HG02970 (cell line): ENCODE data around the gene TTC9C.
"Not testable (repeated sequence)": the region's sequence is repeated elsewhere in the genome, so short reads cannot be mapped to it uniquely, and the experiment has no call there.

Source experiments
- ATAC-seq: cut with Tn5 transposase; IDR thresholded peaks from one replicate; pipeline ENCODE4 v1.9.1; 2021; ENCODE audit warnings: mild to moderate bottlenecking, moderate library complexity, moderate number of reproducible peaks; ENCODE audit not compliant: unreplicated experiment, low FRiP score

The TTC9C gene, protein sequence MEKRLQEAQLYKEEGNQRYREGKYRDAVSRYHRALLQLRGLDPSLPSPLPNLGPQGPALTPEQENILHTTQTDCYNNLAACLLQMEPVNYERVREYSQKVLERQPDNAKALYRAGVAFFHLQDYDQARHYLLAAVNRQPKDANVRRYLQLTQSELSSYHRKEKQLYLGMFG

DNA sequence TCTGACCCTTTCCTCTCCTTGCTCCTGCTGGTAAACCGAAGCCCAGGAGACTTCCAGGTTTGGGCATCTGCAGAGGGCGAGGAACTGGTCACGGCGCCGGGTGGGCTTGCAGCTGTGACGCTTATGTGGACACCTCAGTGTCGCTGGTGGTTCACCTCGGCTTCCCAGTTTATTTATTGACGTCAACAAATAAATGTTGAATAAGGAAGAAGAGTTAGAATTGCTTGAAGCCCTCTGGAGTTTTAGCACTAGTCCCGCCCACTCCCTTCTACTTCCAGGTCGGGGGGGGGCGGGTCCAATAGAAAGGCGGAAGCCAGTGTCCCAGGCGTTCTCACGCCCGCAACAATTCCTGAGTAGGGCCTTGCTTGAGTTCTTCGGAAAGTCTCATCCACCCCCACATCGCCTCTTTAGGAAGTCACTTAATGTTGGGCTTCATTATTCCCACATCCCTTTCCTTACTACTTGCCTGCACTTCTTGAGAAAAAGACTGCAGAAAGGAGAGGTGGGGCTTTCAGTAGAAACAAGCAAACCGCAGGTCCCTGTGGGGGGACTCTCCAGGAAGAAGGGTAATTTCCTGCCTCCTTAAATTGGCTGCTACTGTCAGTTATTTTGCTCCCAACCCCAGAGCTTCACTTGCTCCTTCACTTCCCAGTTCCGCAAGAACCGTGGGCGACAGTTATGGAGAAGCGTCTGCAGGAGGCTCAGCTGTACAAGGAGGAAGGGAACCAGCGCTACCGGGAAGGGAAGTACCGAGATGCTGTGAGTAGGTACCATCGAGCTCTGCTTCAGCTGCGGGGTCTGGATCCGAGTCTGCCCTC lies at the start of gene TTC9C:
TSS of gene TTC9C (plus strand) at position 316 of the 818 bp plus-strand sequence. CDS start at position 679, 363 bp downstream.
- peak; percentile 9 for ATAC-seq

DNA sequence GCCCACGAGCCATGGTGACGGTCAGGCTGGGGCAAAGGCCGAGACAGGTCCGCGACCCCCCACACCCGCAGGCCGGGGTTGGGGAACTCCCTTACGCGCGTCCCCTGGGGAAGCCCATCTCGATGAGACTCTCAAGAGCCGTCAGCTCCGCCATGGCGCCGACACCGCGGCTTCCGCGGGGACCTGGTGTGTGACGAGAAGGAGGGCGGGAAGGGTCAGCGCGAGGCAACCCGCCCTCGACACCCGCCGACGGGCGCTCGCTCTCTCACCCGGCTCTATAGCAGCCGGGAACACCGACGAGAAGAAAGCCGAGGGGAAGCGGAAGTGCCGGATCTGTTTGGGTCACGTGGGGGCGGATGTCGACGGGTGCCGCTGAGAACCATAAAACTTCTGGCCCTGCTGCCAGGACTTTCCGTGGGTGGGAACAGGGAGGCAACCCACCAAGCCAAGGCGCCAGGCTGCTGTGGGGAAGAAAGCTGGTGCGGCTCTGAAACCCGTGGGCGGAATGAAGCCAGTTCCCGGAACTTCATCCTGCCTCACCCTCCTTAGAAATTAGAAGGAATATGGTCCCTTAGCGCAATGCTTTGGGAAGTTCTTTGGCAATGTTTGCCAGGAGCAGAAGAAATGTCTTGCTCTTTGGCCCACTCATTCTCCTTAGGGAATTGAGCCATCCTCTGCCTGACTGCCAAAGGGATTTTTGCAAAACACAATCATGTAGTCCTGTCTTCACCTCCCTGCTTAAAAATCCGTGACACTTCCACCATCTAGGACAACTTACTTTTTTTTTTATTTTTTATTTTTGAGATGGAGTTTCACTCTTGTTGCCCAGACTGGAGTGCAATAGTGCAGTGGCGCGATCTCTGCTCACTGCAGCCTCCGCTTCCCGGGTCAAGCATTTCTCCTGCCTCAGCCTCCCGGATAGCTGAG lies 49.3 kb upstream of the TTC9C start, which contains the start of gene UBXN1:
TSS of gene UBXN1 (minus strand) at position 304 of the 927 bp plus-strand sequence. CDS start at position 154, 150 bp downstream.
- peak; percentile 59 for ATAC-seq

DNA sequence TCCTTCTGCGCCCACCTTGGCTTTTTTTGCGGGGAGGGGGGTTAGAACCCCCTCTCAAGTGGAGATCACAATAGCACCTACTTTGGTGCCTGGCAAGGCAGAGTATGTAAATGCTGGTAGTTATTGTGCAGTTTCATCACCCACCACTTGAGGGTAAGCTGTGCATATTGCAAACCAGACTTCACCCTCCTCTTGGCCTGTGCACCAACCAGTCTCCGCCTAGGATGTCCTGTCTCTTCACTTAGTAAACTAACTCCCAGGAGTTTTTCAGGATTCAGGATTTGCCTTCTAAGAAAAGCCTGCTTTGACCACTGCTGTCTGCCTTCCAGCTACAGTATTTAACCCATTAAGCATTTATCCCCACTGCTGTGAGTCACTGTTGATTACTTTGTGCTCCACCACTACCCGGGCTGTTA lies 47.5 kb upstream of the TTC9C start:
- ATAC-seq = no peak

DNA sequence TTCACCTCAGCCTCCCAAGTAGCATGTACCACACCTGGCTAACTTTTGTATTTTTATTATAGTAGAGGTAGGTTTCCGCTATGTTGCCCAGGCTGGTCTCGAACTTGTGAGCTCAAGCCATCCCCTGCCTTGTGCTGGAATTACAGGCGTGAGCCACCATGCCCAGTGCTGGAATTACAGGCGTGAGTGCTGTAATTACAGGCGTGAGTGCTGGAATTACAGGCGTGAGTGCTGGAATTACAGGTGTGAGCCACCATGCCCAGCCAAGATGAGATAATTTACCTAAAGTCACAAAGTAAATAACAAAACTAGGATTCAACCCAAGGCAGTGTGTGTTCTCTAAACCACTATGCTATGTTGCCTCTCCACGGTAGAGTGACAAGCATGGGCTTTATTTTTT lies 45.8 kb upstream of the TTC9C start:
- ATAC-seq = no peak

DNA sequence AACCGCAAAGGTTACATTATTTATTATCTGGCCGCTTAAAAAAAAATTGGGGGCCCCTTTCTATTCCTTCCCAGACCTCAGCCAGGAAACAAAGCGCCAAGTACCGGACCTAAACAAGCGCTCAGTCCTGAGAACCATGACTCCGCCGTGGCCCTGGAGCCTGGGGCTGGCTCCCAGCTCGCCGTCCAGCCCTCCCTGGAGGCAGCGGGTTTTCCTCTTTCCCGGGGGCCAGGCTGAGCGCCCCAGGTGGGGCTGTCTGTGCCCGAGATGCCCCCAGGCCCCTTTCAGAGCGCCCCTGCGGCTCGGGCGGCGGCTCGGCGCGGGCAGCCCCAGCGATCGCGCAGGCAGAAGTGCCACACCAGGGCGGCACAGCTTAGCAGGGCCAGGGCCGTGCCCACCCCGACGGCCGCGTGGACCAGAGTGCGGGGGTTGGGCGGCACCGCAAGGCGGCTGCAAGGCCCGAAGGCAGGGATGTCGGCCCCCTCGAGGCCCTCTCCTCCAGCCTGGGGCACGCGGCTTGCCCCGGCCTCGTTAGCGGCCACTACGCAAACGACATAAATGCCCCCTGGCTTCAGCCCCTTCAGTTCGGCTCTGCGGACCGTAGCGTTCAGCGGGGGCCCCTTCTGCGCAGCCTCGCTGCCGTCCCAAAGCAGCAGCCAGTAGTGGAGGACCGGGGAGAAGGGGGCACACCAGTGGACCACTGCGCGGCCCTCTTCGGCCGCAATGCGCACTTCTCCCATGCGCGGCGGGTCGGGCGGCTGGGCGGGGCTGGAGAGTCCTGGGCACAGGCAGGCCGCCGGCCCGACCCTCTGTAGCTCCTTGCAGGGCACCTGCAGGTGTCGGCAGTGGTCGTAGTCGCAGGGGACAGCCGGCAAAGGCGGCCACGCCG lies 40.5 kb upstream of the TTC9C start:
- no peak for ATAC-seq

DNA sequence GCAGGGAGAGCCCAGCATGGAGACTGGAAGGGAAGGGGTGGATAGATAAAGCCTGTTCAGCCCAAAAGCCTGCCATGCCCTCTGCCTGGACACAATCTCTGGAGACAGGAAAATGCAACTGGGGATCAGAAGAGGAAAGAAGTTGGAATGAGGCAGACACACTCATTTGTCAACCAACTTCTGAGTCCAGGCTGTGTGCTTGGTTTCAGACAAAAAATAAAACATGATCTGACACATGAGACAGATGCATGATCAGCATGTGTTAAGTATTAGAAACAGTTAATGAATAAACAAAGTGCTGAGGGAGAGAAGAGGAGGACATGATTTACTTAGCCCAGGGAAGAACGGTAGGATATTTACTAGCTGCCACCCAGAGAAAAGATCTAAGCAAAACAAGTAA lies 39.8 kb upstream of the TTC9C start:
- ATAC-seq = no peak

DNA sequence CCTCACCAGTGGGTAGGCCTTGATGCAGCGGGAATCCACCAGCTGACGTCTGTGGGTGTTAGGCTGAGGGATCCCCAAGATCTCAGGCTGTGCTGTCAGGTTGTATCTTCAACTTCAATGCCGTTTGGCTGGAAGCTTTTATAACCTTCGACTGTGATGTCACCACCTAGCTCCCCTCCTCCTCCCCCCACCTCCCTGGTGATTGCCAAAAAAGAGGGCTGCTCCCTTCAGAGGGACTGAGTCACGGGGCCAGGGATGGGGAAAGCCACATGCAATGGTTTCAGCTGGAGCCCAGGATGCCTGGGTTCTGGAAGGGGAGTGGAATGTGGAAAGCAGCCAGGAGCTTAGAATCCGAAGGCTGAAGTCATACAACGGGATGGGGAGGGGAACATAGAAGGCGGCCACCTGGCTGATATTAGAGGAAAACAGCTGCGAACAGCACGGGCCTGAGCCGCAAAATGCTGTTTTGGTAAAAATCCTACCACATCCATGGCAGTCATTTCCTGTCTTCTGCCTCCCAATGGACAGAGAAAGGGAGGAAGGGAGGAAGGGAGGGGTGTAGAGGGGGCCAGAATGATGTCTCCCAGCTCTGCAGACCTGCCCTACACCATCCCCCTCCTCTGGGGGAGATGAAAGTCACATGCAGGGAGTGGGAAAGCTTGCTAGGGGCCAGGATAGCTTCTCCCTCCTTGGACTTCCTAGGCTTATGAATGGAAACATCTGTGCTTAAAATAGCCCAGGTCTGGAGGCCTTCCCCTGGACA lies 38.7 kb upstream of the TTC9C start, which contains the start of gene LRRN4CL:
TSS of gene LRRN4CL (minus strand) at position 110 of the 763 bp plus-strand sequence. CDS start 1,022 bp downstream, outside the sequence.
- ATAC-seq = no peak

DNA sequence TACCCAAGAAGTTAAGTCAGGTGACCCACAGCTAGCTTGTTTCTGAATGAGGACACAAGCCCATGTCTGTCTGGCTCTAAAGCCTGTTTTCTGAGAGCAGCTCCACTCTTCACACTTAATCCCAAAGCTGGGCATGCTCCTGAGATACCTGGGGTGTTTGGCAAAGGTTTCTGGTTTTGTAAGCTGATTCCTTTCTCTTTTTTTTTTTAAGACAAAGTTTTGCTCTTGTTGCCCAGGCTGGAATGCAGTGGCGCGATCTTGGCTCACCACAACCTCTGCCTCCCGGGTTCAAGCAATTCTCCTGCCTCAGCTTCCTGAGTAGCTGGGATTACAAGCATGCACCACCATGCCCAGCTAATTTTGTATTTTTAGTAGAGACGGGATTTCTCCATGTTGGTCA lies 34.7 kb upstream of the TTC9C start:
- not testable (repeated sequence) for ATAC-seq

DNA sequence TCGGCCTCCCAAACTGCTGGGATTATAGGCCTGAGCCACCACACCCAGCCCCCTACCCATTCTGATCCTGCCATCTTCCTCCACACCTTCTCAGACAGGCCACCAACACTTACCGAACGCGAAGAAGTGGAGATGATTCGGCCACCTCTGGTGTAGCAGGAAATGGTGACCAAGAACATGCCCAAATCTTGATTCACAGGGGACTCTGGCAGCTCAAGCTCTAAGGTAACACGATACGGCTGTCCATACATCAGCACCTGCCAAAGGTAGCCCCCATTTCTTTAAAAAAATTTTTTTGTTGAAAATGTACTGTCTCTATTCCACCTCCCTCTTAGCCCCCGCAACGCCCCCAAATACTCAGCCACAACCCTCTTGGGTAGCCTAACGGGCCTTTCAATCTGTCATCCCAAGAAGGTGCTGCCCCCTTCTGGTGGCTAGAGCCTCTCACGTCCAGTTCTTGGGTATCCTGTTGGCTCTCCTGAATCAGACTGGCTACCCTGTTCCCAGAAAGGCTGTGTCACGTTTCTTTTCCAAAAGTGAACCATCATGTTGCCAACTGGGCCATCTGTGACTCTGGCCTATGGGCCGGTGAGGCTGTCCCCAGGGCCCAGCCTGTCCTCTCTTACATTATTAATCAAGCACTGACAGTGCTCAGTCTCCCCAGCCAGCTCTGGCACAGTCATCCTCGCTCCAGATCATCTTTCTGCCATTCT lies 33.7 kb upstream of the TTC9C start:
- no peak for ATAC-seq

DNA sequence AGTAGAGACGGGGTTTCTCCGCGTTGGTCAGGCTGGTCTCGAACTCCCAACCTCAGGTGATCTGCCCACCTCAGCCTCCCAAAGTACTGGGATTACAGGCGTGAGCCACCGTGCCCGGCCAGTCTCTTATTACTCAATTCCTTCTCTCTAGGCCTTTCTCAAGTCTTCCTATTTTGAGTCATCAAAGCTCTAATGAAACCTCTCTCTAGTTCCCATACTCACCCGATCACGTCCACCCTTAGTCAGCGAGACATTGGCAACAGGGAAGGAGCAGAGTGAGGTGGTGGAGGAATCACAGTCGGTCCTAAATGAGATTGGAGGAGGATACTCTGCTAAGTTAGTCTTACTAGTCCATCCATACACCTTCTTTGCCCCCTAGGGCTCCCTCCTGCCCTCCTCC lies 26.0 kb upstream of the TTC9C start:
- no peak for ATAC-seq

DNA sequence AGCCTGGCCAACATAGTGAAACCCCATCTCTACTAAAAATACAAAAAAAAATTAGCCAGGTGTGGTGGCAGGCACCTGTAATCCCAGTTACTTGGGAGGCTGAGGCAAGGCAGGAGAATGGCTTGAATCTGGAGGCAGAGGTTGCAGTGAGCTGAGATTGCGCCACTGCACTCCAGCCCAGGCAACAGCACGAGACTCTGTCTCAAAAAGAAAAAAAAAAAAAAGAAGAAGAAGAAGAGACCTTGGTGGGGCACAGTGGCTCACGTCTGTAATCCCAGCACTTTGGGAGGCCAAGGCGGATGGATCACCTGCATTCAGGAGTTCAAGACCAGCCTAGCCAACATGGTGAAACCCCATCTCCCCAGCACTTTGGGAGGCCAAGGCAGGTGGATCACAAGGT lies 24.4 kb upstream of the TTC9C start:
- not testable (repeated sequence) for ATAC-seq

DNA sequence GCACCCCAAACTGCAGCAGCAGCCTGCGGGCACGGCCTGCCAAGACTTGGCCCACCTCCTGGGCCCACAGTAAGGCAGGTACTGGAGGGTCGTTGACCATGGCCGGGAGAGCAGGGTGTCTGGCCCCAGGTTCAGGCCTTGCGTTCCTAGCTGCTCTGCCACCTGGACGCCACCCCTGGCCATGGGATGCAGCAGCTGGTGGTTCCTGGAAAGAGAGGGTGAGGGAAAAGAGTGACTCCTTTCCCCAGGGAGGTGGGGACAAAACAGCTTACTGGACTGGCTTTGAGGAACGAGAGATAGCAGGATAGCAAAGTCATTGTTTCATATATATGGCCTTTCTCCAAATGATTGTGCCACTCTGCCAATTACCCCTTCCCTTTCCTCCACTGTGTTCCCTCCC lies 22.9 kb upstream of the TTC9C start:
- ATAC-seq = no peak

DNA sequence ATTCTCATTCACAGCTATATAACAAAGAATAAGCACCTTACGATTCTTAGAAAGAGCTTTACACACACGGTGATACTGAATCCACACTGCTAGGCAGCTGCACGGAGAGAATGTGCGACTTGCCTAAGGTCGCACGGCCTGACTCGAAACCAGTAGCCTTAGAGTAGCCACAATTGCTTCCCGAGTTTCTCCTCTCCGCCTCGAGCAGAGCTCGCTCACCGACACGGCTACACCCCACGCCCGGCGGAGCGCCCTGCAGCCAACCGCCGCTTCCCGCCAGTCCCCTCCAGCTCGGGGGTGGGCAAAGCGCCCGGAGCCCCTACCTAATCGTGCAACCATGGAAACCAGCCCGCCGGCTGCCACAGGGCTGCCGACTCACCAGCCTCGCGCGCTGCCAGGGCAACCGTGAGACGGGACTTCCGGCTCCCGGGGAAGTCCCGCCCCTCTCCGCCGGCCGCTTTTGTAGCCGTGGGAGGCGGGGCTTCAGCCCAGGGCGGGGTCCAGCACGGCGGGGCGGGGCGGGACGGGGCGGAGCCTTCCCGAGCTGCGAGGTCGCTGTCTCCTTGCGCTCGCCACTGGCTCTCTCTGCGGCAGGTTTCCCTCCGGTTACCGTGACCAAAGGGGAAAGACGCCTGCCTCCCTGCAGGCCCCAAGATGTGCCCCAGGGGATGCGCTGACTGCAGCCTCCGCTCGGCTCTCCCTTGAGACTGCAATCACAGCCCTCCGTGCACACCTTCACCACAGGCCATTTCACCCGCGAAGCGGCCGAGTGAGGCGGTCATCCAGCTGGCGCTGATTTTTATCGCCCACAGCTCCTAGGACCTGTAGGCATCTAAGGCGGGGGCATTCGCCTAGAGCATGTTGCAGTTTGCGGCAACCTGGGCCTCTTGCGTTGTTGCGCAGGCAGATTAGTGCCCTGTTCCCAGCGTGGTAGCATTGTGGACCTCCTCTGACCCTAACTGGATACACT lies 22.1 kb upstream of the TTC9C start:
- peak; percentile 59 for ATAC-seq

DNA sequence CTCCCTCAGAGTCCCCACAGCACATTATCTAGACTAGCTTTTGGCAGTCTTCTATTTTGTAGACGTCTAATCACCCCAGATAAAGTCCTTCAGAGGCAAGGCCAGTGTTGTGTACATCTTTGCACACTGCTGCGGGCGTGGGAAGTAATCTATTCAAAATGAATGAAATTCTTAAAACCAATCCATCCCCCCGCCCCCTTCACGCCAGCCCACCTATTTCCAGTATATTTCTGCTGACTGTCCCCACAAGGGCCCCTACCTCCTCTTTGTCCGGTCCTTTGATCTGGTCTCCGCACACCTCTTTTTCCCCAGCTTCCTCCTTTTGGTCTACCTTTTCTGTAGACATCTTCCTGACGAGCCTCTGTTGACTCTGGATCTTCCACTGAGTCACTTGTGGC lies 21.4 kb upstream of the TTC9C start:
- ATAC-seq = no peak

DNA sequence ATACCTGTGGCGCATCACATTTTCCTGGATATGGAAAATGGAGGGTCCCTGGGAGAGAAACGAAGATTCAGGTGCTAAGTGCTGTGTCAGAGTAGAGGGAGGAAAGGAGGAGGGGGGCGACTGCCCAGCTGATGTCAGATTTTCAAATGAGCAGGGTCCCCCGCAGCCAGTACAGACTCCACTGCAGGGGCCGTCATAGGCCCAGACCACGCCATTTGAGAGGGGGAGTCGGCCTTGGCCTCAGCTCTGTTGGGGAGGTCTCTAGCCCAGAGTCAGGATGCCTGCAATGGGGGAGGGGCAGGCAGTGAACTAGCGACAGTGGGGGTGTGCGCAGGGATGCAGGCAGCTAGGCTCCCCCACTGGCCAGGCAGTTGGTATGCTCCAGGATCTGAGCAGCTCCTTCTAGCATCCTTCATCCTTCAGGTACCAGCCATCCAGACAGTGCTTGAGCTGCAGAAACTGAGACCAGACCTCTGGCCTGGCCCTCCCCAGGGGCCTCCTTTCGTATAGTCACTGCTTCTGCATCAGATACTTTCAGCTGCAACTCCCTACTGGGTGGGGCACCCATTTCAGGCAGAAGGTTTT lies 20.9 kb upstream of the TTC9C start, which contains the start of the genes BSCL2 and GNG3:
TSS of gene BSCL2 (minus strand) at position 148 of the 585 bp plus-strand sequence. CDS start 229 bp downstream, outside the sequence.
TSS of gene GNG3 (plus strand) at position 400 of the 585 bp plus-strand sequence. CDS start 620 bp downstream, outside the sequence.
- no peak for ATAC-seq

DNA sequence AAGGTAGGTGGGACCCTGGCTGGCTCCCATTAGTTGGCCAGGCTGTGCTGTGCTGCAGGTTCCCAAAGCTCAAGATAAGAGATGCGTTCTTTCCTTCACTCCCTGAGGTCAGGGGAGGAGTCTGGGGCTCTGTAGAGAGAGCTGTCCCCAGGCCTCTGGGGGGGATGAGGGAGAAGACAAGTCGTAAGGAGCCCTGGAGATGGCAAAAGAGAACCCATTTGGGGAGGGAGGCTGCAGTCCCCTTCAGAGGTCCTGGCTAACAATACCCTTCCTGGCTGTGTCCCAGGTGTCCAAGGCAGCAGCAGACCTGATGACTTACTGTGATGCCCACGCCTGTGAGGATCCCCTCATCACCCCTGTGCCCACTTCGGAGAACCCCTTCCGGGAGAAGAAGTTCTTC lies 19.9 kb upstream of the TTC9C start:
- no peak for ATAC-seq

DNA sequence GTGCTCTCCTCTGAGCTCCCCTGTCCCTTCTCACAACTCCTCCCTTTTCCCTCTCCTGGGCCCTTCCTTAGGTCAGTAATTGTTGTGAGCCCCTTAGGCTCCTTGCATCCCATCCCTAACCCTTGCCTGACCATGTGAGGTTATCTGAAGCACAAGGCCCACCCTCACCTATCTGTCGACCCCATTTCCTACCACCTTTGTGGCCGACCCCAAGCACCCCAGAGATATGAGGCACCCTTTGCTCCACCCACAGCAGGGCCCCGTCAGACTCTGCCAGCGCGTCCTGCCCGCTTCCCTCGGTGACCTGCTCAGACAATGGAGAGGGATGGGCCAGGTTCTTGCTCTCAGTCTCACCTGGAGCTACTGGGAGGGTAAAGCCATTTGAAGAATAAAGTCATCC lies 19.5 kb upstream of the TTC9C start:
- no peak for ATAC-seq
